Sigmoid colon (tissue), 7 donors: Measurements from ENCODE around the gene ZNF506. TPM values are rescaled to one million over a fixed set of nuclear protein-coding genes. Genes with fewer than 3 reads are reported as not detected.
"Not testable (repeated sequence)": the region's sequence is repeated elsewhere in the genome, so short reads cannot be mapped to it uniquely, and the experiment has no call there.

Experiments
- DNase-seq: peaks from one replicate; pipeline ENCODE4 v3.0.0-alpha.2; 2019
- H3K27ac ChIP-seq, 4 donors: fragments of 200-600 bp; sonication (generic); one replicate each; pipeline ENCODE4 v1.5.1; 2016 to 2019; ENCODE audit warnings: mild to moderate bottlenecking in 1 of 4
- H3K27me3 ChIP-seq, 3 donors: fragments of 200-600 bp; sonication (generic); one replicate each; pipeline ENCODE4 v1.5.1; 2019; ENCODE audit warnings: mild to moderate bottlenecking in 1 of 3
- H3K36me3 ChIP-seq, 4 donors: fragments of 200-600 bp; sonication (generic); one replicate each; pipeline ENCODE4 v1.5.1; 2016 to 2019
- H3K4me1 ChIP-seq, 4 donors: fragments of 200-600 bp; sonication (generic); one replicate each; pipeline ENCODE4 v1.5.1; 2017 to 2019
- H3K4me3 ChIP-seq, 4 donors: fragments of 200-600 bp; sonication (generic); one replicate each; pipeline ENCODE4 v1.5.1; 2017 to 2019; ENCODE audit warnings: mild to moderate bottlenecking in 2 of 4, moderate library complexity in 1 of 4
- H3K9me3 ChIP-seq, 4 donors: fragments of 200-600 bp in 3 of 4; sonication (generic) in 3 of 4; one replicate each; pipeline versions ENCODE4 v1.5.1 to v1.6.1; 2013 to 2019
- EP300 ChIP-seq, 4 donors: sonication (generic); formaldehyde crosslinking; IDR thresholded peaks; one replicate each; pipeline ENCODE4 v1.6.1; 2017; ENCODE audit warnings: antibody characterized with exemption in 4 of 4
- POLR2A ChIP-seq, 2 donors: fragments of 450-650 bp; IDR thresholded peaks; one replicate each; pipeline ENCODE4 v1.6.1; 2016; ENCODE audit warnings: antibody characterized with exemption in 2 of 2, mild to moderate bottlenecking in 2 of 2, moderate library complexity in 2 of 2
- POLR2AphosphoS5 ChIP-seq, 4 donors: sonication (generic); formaldehyde crosslinking; IDR thresholded peaks; one replicate each; pipeline ENCODE4 v1.6.1; 2017; ENCODE audit warnings: antibody characterized with exemption in 4 of 4
- WGBS, 2 donors: extraction: QIAGEN DNeasy Blood & Tissue Kit; methylation state at CpG; one replicate each; pipeline ENCODE4 v1.1.7; 2013; 5-methylcytosine and 5-hydroxymethylcytosine counted together
- intact Hi-C: fragments of 100-400 bp; cut with DNase I; formaldehyde crosslinking; loops from one replicate; pipeline ENCODE4 v1.15.1; 2023
- polyA plus RNA-seq, 3 donors: library from polyadenylated mRNA; stranded (reverse); fragments of 200-250 nt; gene quantifications; one replicate each; pipeline ENCODE4 v1.2.3, GENCODE V29; 2013
- total RNA-seq, 4 donors: library from RNA; depleted of rRNA; stranded (reverse); fragments of >200 nt; gene quantifications; one replicate each; pipeline ENCODE4 v1.1.0, GENCODE V29; 2016
- TF ChIP-seq, protein P1 (sequence below), 4 experiments: fragments of 450-650 bp in 3 of 4; fragments of 200-600 bp in 1 of 4; IDR thresholded peaks; one replicate each; pipeline ENCODE4 v1.5.1; 2016 to 2019; ENCODE audit warnings: antibody characterized with exemption in 4 of 4, mild to moderate bottlenecking in 3 of 4, moderate library complexity in 2 of 4
- donor health status: healthy with polysubstance abuse.
- donor health status: Bipolar disorder and iron deficiency.
- donor health status: healthy.

ZNF506 gene
- total and polyA plus RNA-seq, 7 donors, result 2.4 to 45.7 (median 21.9) TPM

DNA sequence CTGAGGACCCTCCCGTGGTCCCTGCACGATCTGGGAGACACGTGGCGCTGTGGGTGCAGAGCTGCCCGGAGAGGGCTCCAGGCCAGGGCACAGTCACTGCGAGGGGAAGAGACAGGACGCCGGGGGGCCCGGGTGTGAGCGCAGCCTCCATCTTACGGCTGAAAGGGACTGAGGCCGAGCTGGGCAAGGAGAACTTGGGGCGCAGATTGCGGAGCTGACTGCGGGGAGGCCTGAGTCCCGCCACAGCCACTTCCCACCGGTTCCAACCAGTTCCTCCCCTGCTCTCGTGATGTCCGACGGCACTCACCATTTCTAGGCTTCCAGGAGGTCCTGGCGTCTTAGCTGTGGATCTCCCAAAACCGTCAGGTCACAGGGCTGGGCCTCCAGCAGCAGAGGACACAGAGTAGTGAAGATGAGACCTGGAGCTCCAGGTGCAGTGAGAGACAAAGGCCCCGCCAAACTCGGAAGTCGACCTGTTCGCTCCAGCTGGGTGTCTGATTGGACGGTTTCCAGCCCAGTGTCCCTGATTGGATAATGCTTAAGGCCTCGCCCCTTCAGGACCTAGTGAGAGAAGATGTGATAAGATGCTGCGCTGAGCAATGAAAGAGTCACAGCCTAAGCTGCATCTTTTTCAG, 39.3 kb upstream of the ZNF506 start:
- Histone ChIP-seq H3K27ac (no peak overlapping the region), H3K4me1 (no peaks in the 10 kb centered on the region), H3K9me3 (no peaks in the 10 kb centered on the region), H3K36me3 (no peaks in the 10 kb centered on the region), H3K4me3 (peak overlapping the region in 1 of 4 donors; percentile 27), H3K27me3 (peaks cover 0 to 23% (median 0%) of the 10 kb centered on the region in 3 donors)
- 17 to 40% methylated on average over 29 of the region's 29 CpGs for WGBS, 2 donors
- no peak for TF ChIP-seq EP300 (IDR thresholded peaks at IDR 0.05)
- no peak for TF ChIP-seq POLR2A (IDR thresholded peaks at IDR 0.05)
- TF ChIP-seq, protein P1, sequence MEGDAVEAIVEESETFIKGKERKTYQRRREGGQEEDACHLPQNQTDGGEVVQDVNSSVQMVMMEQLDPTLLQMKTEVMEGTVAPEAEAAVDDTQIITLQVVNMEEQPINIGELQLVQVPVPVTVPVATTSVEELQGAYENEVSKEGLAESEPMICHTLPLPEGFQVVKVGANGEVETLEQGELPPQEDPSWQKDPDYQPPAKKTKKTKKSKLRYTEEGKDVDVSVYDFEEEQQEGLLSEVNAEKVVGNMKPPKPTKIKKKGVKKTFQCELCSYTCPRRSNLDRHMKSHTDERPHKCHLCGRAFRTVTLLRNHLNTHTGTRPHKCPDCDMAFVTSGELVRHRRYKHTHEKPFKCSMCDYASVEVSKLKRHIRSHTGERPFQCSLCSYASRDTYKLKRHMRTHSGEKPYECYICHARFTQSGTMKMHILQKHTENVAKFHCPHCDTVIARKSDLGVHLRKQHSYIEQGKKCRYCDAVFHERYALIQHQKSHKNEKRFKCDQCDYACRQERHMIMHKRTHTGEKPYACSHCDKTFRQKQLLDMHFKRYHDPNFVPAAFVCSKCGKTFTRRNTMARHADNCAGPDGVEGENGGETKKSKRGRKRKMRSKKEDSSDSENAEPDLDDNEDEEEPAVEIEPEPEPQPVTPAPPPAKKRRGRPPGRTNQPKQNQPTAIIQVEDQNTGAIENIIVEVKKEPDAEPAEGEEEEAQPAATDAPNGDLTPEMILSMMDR (IDR thresholded peaks at IDR 0.05), result no peak
- no peak for TF ChIP-seq POLR2AphosphoS5 (IDR thresholded peaks at IDR 0.05)
- DNase-seq, result no peak
- intact Hi-C loops, result loop anchor here (10.0 kb wide), 1 partner anchor 126 kb away; the partner anchor contains the start of gene ZNF14

DNA sequence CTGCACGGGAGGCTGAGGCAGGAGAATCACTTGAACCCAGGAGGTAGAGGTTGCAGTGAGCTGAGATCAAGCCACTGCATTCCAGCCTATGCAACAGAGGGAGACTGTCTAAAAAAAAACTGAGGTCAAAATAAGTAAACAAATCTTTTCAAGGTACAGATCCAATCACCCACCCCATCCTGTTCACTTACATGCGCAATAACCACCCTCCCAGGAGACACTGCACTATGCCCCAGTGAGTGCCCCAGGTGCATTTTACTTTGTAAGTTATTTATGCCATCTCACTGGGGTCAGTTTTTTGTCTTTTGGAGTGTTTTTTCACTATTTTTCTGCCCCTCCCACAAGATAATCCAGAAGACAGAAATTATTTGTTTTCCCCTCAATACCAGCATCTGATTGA, 37.2 kb upstream of the ZNF506 start:
- H3K9me3 ChIP-seq, result no peaks in the 10 kb centered on the region
- DNase-seq, result no peak
- WGBS, 2 donors, result 89 to 91% methylated on average over 2 of the region's 2 CpGs
- peaks cover 0 to 23% (median 0%) of the 10 kb centered on the region in 3 donors for H3K27me3 ChIP-seq
- intact Hi-C loops, result no loop called here
- no peak overlapping the region for H3K4me3 ChIP-seq
- no peaks in the 10 kb centered on the region for H3K4me1 ChIP-seq
- H3K36me3 ChIP-seq, result no peaks in the 10 kb centered on the region
- TF ChIP-seq POLR2A (IDR thresholded peaks at IDR 0.05) (no peak), EP300 (IDR thresholded peaks at IDR 0.05) (no peak), POLR2AphosphoS5 (IDR thresholded peaks at IDR 0.05) (no peak)
- TF ChIP-seq, protein P1 (IDR thresholded peaks at IDR 0.05), result no peak
- H3K27ac ChIP-seq, result no peak overlapping the region

DNA sequence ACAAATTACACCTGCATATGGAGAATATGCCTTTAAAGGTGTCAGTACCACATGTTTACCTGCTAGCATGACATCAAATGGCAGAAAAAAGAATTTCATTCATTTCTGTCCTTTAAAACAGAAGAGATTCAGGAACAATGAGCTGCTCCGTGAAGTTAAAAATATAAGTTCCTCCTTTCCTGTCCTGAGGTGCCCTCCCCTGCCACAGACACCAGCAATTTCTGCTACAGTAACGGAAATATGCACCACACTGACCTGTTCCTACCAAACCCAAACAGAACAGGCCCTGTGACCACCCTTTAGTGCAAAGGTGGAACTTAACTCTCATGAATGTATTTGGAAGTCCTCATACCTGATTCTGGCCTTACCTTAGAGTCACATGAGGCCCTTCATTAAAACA, 30.2 kb upstream of the ZNF506 start:
- H3K4me1 ChIP-seq, H3K27me3 ChIP-seq, intact Hi-C loops, H3K27ac ChIP-seq, H3K9me3 ChIP-seq, H3K36me3 ChIP-seq, H3K4me3 ChIP-seq, DNase-seq: not testable (repeated sequence)
- WGBS, 2 donors, result 65 to 82% methylated on average over 2 of the region's 2 CpGs

DNA sequence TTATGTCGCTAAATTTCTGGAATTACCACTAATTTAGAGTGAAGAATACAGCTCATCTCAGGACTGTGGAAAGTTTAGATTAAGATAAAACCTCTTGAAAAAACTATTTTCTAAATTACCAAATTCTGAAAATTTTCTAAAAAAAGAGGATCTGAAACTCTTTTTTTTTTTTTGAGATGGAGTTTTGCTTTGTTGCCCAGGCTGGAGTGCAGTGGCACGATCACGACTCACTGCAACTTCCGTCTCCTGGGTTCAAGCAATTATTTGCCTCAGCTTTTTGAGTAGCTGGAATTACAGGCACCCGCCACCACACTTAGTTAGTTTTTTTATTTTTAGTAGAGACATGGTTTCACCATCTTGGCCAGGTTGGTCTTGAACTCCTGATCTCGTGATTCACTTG, 27.5 kb upstream of the ZNF506 start:
- intact Hi-C loops, result no loop called here
- no peak overlapping the region for H3K4me3 ChIP-seq
- H3K27ac ChIP-seq, result no peak overlapping the region
- H3K4me1 ChIP-seq, result no peaks in the 10 kb centered on the region
- TF ChIP-seq POLR2A (IDR thresholded peaks at IDR 0.05) (no peak), EP300 (IDR thresholded peaks at IDR 0.05) (no peak), POLR2AphosphoS5 (IDR thresholded peaks at IDR 0.05) (no peak)
- TF ChIP-seq, protein P1 (IDR thresholded peaks at IDR 0.05), result no peak
- H3K27me3 ChIP-seq, result no peaks in the 10 kb centered on the region
- no peaks in the 10 kb centered on the region for H3K36me3 ChIP-seq
- WGBS, 2 donors, result 79 to 90% methylated on average over 6 of the region's 6 CpGs
- H3K9me3 ChIP-seq, result no peaks in the 10 kb centered on the region
- DNase-seq, result no peak

DNA sequence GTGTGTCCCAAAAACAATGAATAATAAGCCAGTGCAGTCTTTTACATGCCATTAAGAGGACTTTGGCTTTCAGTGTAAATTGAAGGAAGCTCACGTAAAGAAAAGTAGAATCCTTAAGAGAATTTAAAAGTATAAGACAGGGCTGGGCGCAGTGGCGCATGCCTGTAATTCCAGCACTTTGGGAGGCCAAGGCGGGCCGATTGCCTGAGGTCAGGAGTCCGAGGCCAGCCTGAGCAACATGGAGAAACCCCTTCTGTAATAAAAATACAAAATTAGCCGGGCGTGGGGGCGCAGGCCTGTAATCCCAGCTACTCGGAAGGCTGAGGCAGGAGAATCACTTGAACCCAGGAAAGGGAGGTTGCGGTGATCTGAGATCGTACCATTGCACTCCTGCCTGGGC, 26.2 kb upstream of the ZNF506 start:
- Histone ChIP-seq H3K36me3 (no peaks in the 10 kb centered on the region), H3K4me3 (no peak overlapping the region), H3K27me3 (no peaks in the 10 kb centered on the region), H3K27ac (no peak overlapping the region), H3K9me3 (no peaks in the 10 kb centered on the region), H3K4me1 (no peaks in the 10 kb centered on the region)
- WGBS, 2 donors, result 95 to 97% methylated on average over 12 of the region's 12 CpGs
- intact Hi-C loops, result no loop called here
- no peak for DNase-seq
- TF ChIP-seq, protein P1 (IDR thresholded peaks at IDR 0.05), result no peak
- TF ChIP-seq POLR2AphosphoS5 (IDR thresholded peaks at IDR 0.05) (no peak), EP300 (IDR thresholded peaks at IDR 0.05) (no peak), POLR2A (IDR thresholded peaks at IDR 0.05) (no peak)
